DOHH2 (cell line): ENCODE results near the gene UBXN4.
A peak's percentile ranks its signal among the peaks of the same experiment; 100 is the strongest.

ENCODE experiments used
- H3F3A ChIP-seq: fragments of 200-600 bp; sonication (generic), shearing (Covaris generic); 2 replicates; pipeline ENCODE4 v1.6.0; 2016; ENCODE audit warnings: antibody characterized with exemption, mild to moderate bottlenecking; ENCODE audit not compliant: control insufficient read depth, insufficient read depth
- H3K27ac ChIP-seq: fragments of 200-600 bp; sonication (generic); 2 replicates; pipeline ENCODE4 v1.5.1; 2014; ENCODE audit warnings: low read depth, mild to moderate bottlenecking, low read length, moderate library complexity
- H3K27me3 ChIP-seq: fragments of 200-600 bp; sonication (generic); 2 replicates; pipeline ENCODE4 v1.6.1; 2014; ENCODE audit warnings: mild to moderate bottlenecking, low read length, mixed read lengths; ENCODE audit not compliant: control insufficient read depth
- H3K36me3 ChIP-seq: fragments of 200-600 bp; sonication (generic); 2 replicates; pipeline ENCODE4 v1.6.1; 2014; ENCODE audit warnings: mild to moderate bottlenecking, low read length, moderate library complexity, mixed read lengths; ENCODE audit not compliant: control insufficient read depth
- H3K4me1 ChIP-seq: fragments of 200-600 bp; sonication (generic); 2 replicates; pipeline ENCODE4 v1.6.1; 2014; ENCODE audit warnings: mild to moderate bottlenecking, low read length, mixed read lengths; ENCODE audit not compliant: control insufficient read depth
- H3K4me2 ChIP-seq: fragments of 200-600 bp; sonication (generic); 2 replicates; pipeline ENCODE4 v1.6.0; 2014; ENCODE audit warnings: mild to moderate bottlenecking, low read length, moderate library complexity
- H3K4me3 ChIP-seq: fragments of 200-600 bp; sonication (generic); 2 replicates; pipeline ENCODE4 v1.5.1; 2014; ENCODE audit warnings: mild to moderate bottlenecking, low read length, mixed read lengths
- H3K79me2 ChIP-seq: fragments of 200-600 bp; sonication (generic); 2 replicates; pipeline ENCODE4 v1.6.1; 2014; ENCODE audit warnings: mild to moderate bottlenecking, low read length, mixed read lengths; ENCODE audit not compliant: control insufficient read depth
- H3K9me2 ChIP-seq: fragments of 200-600 bp; sonication (generic); replicated peaks from 2 replicates; pipeline ENCODE4 v1.6.1; 2014; ENCODE audit warnings: mild to moderate bottlenecking, low read length, mixed read lengths; ENCODE audit not compliant: control insufficient read depth
- H3K9me3 ChIP-seq: fragments of 200-600 bp; sonication (generic); 2 replicates; pipeline ENCODE4 v1.6.1; 2014; ENCODE audit warnings: antibody characterized with exemption, low read length, mixed read lengths; ENCODE audit not compliant: control insufficient read depth, insufficient read depth
- H4K20me1 ChIP-seq: fragments of 200-600 bp; sonication (generic); 2 replicates; pipeline ENCODE4 v1.6.0; 2014; ENCODE audit warnings: low read depth, mild to moderate bottlenecking, antibody characterized with exemption, low read length, moderate library complexity; ENCODE audit not compliant: control insufficient read depth, insufficient read depth
- CTCF ChIP-seq: fragments of 200-600 bp; sonication (generic); IDR thresholded peaks from one replicate; pipeline ENCODE4 v1.5.1; 2014; ENCODE audit warnings: antibody characterized with exemption, mild to moderate bottlenecking, low read depth, low read length; ENCODE audit not compliant: poor library complexity, severe bottlenecking
- EZH2phosphoT487 ChIP-seq: fragments of 200-600 bp; sonication (generic); IDR thresholded peaks from 2 replicates; pipeline ENCODE4 v1.6.1; 2017; ENCODE audit warnings: borderline replicate concordance, mild to moderate bottlenecking, antibody characterized with exemption, low read length, moderate library complexity, mixed read lengths

UBXN4 gene

DNA sequence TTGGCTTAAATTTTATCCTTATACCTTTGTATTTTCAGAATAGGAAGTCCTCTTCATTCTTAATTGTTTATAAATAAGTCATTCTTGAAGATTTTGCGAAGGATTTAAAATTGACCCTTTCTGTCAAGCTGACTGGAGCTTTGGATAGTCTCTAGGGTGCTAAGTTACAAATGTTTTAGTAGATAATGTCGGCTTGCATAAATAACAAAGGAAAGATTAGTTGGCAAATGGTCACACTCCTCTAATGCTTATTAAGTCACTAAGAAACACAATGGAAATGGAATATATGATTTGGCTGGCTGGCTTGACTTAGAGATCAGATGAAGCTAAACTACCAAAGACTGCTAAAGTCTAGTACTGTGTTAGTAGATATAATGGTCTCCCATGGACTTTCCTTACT lies 40.6 kb downstream of the UBXN4 start:
- Histone ChIP-seq H3K27me3 (no peaks in the 10 kb centered on the region), H3K4me3 (peak overlapping the region; percentile 48; the same call in 1 of the 2 replicates), H3F3A (peaks cover 16% of the 10 kb centered on the region; the same call in 1 of the 2 replicates), H3K9me3 (no peaks in the 10 kb centered on the region), H4K20me1 (no peaks in the 10 kb centered on the region), H3K4me2 (peak overlapping the region; percentile 63), H3K4me1 (peaks cover 31% of the 10 kb centered on the region), H3K36me3 (peaks cover 73% of the 10 kb centered on the region), H3K79me2 (no peaks in the 10 kb centered on the region), H3K27ac (peak overlapping the region; percentile 68), H3K9me2 (no peaks in the 10 kb centered on the region)
- TF ChIP-seq CTCF, result no peak
- no peak for TF ChIP-seq EZH2phosphoT487

DNA sequence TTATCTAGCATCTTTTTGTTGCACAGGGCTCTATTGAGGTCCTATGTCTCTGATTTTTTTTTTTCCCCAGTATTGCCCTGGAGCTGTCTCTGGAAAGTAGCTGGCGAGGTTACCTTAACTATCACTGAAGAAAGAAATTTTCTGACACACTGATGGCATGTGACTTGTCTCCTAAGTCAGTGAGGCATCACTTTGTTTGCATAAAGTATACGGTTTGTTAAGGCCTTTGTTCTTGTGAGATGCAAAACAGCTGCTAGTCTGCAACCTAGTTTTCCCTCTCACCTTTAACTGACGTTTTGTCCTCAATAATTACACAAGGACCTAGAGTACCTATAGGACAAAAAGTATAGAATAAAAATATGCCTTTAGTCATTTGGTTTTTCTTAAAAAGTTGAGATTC lies 41.8 kb downstream of the UBXN4 start:
- no peaks in the 10 kb centered on the region for H3K9me2 ChIP-seq
- no peaks in the 10 kb centered on the region for H3K79me2 ChIP-seq
- H3K4me1 ChIP-seq, result peaks cover 31% of the 10 kb centered on the region
- H3F3A ChIP-seq, result peaks cover 16% of the 10 kb centered on the region; the same call in 1 of the 2 replicates
- H3K4me2 ChIP-seq, result peak overlapping the region; percentile 63
- TF ChIP-seq EZH2phosphoT487, result no peak
- no peak for TF ChIP-seq CTCF
- no peaks in the 10 kb centered on the region for H3K9me3 ChIP-seq
- H4K20me1 ChIP-seq, result no peaks in the 10 kb centered on the region
- peak overlapping the region; percentile 48 for H3K4me3 ChIP-seq
- peaks cover 66% of the 10 kb centered on the region for H3K36me3 ChIP-seq
- peak overlapping the region; percentile 68 for H3K27ac ChIP-seq
- no peaks in the 10 kb centered on the region for H3K27me3 ChIP-seq

GRCh38 chr2:135785032-135785431 lies 43.4 kb downstream of the UBXN4 start:
- H3K9me2 ChIP-seq, result no peaks in the 10 kb centered on the region
- no peaks in the 10 kb centered on the region for H3K9me3 ChIP-seq
- H4K20me1 ChIP-seq, result no peaks in the 10 kb centered on the region
- H3F3A ChIP-seq, result peaks cover 10% of the 10 kb centered on the region; the same call in 1 of the 2 replicates
- H3K4me3 ChIP-seq, result no peak overlapping the region
- no peaks in the 10 kb centered on the region for H3K79me2 ChIP-seq
- H3K27me3 ChIP-seq, result no peaks in the 10 kb centered on the region
- H3K4me1 ChIP-seq, result peaks cover 31% of the 10 kb centered on the region
- no peak overlapping the region for H3K4me2 ChIP-seq
- H3K36me3 ChIP-seq, result peaks cover 54% of the 10 kb centered on the region
- H3K27ac ChIP-seq, result no peak overlapping the region
- TF ChIP-seq EZH2phosphoT487 (no peak), CTCF (no peak)
